ES-I3 (cell line): ENCODE data around the gene MAD2L2.

ENCODE experiments used
- H3K36me3 ChIP-seq: 2 replicates; pipeline ENCODE4 v1.6.1; 2013; ENCODE audit warnings: mild to moderate bottlenecking, low read length, control low read depth, moderate library complexity; ENCODE audit not compliant: insufficient read depth
- H3K4me1 ChIP-seq: 2 replicates; pipeline ENCODE4 v1.6.1; 2013; ENCODE audit warnings: mild to moderate bottlenecking, control low read depth, low read length; ENCODE audit not compliant: insufficient read depth
- H3K9ac ChIP-seq: 2 replicates; pipeline ENCODE4 v1.6.1; 2013; ENCODE audit warnings: low read depth, mild to moderate bottlenecking, low read length, moderate library complexity
- H3K9me3 ChIP-seq: 2 replicates; pipeline ENCODE4 v1.6.1; 2013; ENCODE audit warnings: mild to moderate bottlenecking, low read length, moderate library complexity; ENCODE audit not compliant: control insufficient read depth, insufficient read depth

MAD2L2 gene

DNA sequence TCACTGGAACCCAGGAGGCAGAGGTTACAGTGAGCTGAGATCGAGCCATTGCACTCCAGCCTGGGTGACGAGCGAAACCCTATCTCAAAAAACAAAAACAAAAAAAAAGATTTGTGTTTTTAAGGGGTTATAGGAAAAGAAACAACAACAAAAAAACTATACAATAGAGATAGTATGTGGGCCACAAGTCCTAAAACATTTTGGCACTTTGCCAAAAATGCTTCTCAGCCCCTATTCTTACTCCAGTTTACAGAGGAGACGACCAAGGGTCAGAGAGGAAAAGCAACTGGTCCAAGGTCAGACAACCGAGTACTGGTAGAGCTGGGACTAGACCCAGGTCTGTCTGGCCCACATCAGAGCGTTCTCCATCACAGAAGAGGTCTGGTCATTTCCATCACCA, 23.3 kb downstream of the MAD2L2 start:
- H3K9me3 ChIP-seq, result no peaks in the 10 kb centered on the region
- H3K4me1 ChIP-seq, result peaks cover 9% of the 10 kb centered on the region; the same call in 1 of the 2 replicates
- H3K36me3 ChIP-seq, result peaks cover 11% of the 10 kb centered on the region
- H3K9ac ChIP-seq, result no peak overlapping the region

DNA sequence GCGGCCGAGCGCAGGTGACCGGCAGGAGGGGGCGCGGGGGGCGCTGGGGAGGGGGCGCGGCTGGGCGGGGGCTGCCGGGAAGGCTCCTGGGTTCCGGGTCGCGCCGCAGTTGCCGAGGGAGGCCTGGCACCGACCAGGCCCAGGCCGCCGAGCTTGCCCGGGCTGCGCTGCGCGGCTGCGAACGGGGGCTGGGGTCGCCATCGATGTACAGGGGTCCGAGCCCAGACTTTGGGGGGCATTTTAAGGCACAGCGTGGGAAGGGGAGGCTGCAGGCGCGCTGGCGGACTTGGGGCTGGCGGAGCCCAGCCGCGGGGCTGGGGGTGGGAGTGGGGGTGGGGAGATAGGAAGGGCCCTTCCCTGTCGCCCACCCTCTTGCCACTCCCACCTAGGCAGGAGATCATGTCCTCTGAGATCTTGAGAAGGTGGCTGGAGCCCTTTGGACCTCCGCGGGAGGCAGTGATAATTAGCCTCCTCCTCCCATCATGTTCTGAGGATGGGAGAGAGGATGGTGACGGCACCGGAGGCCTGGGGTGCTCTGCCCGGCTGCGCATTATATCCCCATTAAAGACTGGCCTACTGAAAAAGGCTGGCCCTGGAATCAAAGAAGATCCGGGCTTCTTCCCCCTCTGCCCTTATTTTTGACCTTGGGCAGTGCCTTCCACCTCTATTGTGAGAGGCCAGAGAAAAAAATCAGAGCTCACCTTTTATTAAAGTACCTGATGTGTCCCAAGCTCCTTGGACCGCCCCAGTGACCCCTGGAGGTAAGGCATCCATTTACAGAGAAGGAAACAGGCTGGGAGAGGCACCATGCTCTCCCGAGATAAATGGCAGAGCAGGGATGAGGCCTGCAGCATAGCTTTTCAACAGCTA, 25.8 kb downstream of the MAD2L2 start:
- no peaks in the 10 kb centered on the region for H3K9me3 ChIP-seq
- H3K4me1 ChIP-seq, result peaks cover 19% of the 10 kb centered on the region
- peaks cover 11% of the 10 kb centered on the region for H3K36me3 ChIP-seq
- peak overlapping the region; percentile 61 for H3K9ac ChIP-seq

DNA sequence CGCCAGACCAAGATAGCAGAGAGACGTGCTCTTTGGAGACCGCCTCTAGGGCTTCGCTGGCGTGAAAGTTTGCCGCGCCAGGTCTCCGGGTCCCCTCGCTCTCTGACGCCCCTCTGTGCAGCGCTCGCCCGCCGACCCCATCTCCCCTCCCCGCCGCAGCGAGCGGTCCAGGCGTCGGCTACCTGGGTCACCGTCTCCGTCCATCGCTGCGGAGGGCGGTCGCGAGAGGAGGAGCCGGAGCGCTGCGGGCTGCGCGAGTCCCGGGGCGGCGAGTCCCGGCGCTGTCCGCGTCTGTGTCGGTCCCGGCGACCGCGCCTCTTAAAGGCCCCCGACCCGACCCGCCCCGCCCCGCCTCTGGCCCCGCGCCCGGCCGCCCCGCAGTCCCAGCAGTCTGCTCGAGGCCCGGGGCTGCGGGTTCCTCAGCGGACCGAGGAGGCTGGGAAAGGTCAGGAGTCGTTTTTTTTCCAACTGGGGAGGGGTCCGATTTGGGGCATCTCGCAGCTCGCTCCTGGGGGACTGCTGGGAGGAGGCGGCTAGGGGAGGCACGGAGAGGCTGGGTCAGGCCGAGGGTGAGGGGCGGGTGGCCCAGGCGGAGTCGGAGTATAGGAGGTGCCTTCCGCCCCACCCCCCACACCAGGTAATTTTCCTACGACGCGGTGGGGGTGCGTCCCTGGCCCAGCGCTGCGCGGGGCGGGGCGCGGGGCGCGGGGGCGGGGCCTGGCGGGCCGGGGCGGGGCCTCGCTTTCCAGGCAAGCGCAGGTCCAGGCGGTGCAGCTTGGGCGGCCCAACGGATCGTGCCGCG, 26.6 kb downstream of the MAD2L2 start, which contains the start of the genes FBXO2 and FBXO44:
Gene FBXO2 (minus strand): TSS at position 293 of the 802 bp plus-strand sequence. CDS start 89 bp downstream, at position 204.
Gene FBXO44 (plus strand): TSS at position 741 of the 802 bp plus-strand sequence. CDS start 959 bp downstream, outside the sequence.
- peaks cover 24% of the 10 kb centered on the region for H3K4me1 ChIP-seq
- no peaks in the 10 kb centered on the region for H3K9me3 ChIP-seq
- peaks cover 11% of the 10 kb centered on the region for H3K36me3 ChIP-seq
- H3K9ac ChIP-seq, result peak within 1 kb of the TSS; percentile 85

DNA sequence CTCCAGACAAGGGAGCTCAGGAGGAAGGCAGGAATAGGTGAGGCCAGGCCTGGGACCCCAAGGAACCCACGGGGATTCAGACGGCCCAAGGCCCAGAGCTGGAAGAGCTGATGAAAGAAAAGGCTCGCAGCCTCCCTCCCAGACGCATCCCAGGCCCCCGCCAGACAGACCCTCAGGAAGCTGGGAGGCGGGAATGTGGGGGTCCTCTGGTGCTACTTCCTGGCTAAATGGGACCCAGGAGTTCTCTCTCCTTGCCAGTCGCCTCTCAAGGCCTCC, 27.1 kb downstream of the MAD2L2 start:
- peaks cover 9% of the 10 kb centered on the region for H3K36me3 ChIP-seq
- no peaks in the 10 kb centered on the region for H3K9me3 ChIP-seq
- peak overlapping the region; percentile 85 for H3K9ac ChIP-seq
- H3K4me1 ChIP-seq, result peaks cover 24% of the 10 kb centered on the region

DNA sequence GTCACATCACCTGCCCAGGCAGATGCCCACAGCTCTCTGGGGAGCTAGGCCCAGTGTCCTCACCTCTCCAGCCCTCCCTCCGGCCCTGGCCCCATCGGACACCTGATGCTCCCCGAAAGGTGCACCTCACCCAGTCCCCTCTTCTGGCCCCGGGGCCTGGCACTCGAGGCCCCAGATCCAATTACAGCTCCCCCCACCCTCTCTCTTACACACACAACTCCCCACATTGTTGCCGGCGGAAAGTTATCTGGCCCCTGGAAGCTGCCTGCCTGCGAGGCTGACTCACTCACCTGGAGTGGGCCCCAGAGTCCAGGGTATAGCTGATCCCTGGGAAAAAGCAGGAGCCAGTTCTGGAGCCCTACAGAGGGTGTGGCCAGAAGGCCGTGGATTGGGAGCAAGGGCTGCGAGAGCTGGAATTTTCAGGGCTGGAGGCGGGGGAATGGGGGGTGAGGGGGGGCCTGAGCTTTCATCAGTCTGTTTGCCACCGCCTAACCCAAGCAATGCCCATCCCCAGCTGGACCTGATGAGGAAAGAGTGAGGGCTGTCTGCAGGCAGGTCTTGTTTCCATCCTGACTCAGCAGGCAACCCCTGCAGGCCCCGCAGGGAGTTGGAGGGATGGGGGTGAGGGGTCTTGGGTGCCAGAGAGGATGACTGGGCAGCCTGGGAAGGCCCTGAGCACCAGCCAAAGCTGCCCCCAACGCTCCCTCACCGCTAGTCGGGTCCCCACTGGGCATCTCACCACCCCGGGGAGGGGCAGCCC, 27.7 kb downstream of the MAD2L2 start:
- no peaks in the 10 kb centered on the region for H3K9me3 ChIP-seq
- peaks cover 4% of the 10 kb centered on the region for H3K36me3 ChIP-seq
- peak overlapping the region; percentile 85 for H3K9ac ChIP-seq
- peaks cover 28% of the 10 kb centered on the region for H3K4me1 ChIP-seq

DNA sequence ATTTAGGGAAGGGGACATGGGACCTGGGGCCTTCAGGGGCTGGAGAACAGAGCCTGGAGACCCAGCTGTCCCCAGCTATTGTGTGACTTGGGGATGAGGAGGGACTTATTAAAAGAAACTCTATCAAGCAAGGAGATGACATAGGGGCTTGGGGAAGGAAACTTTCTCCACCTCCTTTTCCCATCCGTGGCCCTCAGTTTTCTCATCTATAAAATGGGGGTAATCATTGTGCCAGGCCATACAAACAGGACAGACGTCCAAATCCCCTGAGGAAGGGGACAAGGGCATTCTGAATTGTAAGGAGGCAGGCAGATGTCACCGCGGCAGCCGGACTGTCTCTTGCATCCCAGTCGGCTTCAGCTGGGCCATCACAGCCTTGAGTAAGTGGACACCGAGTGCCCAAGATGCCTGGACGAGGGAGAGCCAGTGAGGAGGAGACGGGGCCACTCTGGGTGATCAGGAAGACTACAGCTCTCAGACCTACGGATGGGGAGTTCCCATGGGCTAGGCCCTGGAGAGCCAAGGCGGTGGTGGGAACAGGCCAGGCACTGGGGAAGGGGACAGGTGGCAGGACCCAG, 28.7 kb downstream of the MAD2L2 start:
- peak overlapping the region; percentile 39; the same call in 1 of the 2 replicates for H3K9ac ChIP-seq
- H3K36me3 ChIP-seq, result 0 out of 2 replicates have a peak, but pooled peaks cover 3% of the 10 kb centered on the region
- H3K4me1 ChIP-seq, result peaks cover 28% of the 10 kb centered on the region
- no peaks in the 10 kb centered on the region for H3K9me3 ChIP-seq

DNA sequence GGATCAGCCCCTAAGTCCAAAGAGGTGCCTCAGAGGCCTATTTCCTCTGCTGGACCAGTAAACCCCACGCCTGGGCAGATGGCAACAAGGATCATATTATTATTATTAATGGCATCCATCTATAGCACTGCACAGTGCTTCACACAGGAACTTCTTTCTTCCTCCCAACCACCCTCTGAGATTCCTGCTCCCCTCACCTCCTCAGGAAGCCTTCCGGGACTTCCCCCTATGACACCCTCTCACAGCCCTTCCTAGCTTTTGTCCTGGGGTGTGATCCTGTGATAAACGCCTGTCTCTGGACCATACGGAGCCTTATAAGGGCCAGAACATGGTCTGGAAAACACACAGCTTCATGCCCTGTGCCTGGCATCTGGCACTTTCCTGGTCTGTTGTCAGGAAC, 29.9 kb downstream of the MAD2L2 start:
- Histone ChIP-seq H3K9me3 (no peaks in the 10 kb centered on the region), H3K4me1 (peaks cover 28% of the 10 kb centered on the region), H3K9ac (no peak overlapping the region), H3K36me3 (no peaks in the 10 kb centered on the region)

DNA sequence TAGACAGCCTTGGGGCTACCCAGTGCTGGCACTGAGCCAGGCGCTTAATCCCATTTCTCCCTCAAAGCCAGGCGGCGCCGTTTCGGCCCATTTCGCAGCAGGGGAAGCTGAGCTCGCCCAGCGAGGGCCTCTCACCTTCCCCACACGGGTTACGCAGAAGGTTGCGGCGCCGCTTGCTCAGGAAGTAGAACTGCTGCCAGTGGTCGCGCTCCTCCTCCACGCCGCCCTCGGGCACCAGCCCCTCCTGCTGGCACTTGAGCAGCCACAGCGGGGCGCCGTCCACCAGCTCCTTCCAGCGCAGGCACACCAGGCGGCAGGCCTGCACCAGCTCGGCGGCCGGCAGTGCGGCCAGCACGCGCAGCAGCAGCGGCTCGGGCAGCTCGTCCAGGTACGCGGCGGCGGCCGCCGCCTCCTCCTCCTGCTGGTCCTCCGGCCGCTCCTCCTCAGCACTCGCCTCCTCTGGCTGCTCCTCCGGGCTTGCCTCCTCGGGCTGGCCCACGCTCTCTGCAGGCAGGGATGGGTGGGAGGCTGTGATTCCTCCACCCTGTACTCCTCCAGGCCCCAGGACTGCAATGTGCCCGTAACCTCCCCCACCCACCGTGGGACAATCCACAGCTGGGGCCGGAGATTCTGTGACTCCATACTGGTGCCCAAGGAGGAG, 30.5 kb downstream of the MAD2L2 start:
- no peaks in the 10 kb centered on the region for H3K36me3 ChIP-seq
- peak overlapping the region; percentile 34; the same call in 1 of the 2 replicates for H3K9ac ChIP-seq
- peaks cover 23% of the 10 kb centered on the region for H3K4me1 ChIP-seq
- no peaks in the 10 kb centered on the region for H3K9me3 ChIP-seq

DNA sequence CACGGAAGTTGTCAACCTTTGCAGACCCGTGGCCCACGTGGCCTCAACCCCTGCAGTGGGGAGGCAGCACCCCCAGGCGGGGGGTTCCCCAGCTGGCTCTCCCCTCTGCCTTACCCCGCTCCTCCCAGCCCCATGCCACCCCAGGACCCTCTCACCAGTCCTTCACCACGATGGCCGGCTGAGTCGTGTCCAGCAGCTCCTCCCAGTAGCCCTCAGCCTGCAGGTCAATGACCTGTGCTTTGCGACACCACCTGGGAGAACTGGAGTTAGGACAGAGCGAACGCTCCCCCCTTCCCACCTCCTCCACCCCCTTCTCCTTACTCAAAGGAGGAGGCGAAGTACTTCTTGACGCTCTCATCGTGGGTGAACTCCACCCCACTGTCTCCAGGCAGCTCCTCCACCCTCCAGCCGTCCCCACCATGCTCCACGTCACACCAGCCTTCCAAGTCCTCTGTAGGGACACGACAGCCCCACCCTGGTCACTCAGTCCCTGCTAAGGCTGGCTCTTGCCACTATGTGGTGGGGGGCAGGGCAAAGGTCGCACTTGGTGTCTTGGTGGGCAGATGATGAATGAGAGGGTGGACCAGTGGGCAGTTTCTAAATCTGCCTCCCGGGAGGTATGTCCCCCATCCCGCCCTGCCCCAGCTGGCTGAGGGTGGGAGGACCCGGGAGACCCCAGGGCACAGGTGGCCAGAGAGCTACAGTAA, 31.2 kb downstream of the MAD2L2 start:
- no peaks in the 10 kb centered on the region for H3K36me3 ChIP-seq
- peaks cover 23% of the 10 kb centered on the region for H3K4me1 ChIP-seq
- no peaks in the 10 kb centered on the region for H3K9me3 ChIP-seq
- peak overlapping the region; percentile 34; the same call in 1 of the 2 replicates for H3K9ac ChIP-seq

DNA sequence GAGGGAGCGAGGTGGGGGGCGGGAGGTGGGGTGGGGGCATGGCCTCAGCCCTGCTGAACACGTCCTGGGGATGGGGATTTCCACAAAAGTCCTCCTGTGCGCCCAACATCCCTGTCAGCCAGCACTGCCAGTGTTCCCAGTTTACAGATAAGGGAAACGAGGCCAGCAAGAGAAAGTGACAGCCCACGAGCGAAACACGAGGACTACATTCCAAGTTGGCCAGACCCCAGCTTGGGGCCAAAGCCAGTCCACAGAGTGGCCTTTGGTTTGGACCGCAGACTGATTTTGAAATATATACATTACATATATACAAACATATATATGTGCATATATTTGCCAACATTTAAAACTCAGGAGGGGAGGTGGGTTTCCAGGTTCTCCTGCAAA, 31.7 kb downstream of the MAD2L2 start:
- H3K9me3 ChIP-seq, result no peaks in the 10 kb centered on the region
- H3K36me3 ChIP-seq, result no peaks in the 10 kb centered on the region
- peaks cover 23% of the 10 kb centered on the region for H3K4me1 ChIP-seq
- peak overlapping the region; percentile 17; the same call in 1 of the 2 replicates for H3K9ac ChIP-seq

DNA sequence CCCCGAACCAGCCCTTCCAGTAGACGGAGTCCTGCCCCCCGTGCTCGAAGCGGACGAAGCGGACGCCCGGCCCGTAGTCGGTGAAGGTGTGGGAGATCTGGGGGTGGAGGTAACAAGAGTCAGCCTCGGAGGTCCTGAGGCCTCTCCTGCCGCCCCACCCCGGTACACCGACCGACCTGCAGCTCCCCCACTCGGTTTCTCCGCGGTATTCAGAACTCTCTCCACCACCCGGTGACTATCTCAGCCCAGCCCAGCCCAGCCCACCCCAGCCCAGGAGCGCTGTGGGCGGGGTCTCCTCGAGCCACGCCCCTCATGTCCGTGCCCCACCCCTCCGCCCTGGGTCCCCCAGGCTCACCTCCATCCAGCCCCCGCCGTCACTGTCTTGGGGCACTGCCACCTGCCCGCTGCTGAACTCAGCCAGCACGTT, 32.2 kb downstream of the MAD2L2 start:
- Histone ChIP-seq H3K9ac (peak overlapping the region; percentile 48), H3K36me3 (no peaks in the 10 kb centered on the region), H3K9me3 (no peaks in the 10 kb centered on the region), H3K4me1 (peaks cover 23% of the 10 kb centered on the region)

DNA sequence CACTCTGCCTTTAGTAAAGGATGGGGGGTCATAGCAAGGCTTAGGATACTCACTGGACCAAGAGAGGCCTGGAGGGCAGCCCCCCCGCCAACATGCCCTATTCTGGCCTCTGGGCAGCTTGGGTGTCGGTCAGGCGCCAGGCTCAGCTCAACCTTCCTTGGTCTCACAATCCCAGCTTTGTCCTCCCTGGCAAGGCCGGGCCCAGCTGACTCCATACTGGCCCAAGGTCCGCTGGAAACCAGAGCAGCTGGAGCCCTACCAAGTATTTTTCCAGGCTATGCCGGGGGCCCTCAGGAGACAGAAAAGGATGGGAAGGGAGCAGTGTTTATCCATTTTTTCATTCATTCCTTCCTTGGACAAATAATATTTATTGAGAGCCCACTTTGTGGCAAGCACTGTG, 32.9 kb downstream of the MAD2L2 start:
- Histone ChIP-seq H3K4me1 (peaks cover 23% of the 10 kb centered on the region), H3K9me3 (no peaks in the 10 kb centered on the region), H3K36me3 (no peaks in the 10 kb centered on the region), H3K9ac (no peak overlapping the region; the same call in 1 of the 2 replicates)

DNA sequence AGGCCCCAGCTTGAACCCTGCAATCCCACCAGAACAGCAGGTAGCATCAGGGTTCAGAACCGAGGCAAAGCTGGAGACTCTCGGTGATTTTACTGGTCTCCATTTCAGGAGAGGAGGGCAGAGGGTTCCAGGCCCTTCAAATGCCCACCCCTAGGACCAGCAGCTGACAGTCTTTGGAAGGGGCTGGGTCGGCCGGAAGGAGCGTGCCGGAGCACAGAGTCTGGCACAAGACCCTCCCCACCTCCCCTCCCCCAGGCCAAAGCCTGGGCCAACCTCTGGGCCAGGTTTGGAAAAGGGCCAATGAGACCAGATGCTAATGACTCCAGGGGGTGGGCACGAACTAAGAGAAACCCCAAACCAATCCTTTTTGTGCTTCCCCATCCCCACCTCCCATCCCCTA, 33.6 kb downstream of the MAD2L2 start:
- Histone ChIP-seq H3K36me3 (no peaks in the 10 kb centered on the region), H3K9me3 (no peaks in the 10 kb centered on the region), H3K4me1 (peaks cover 18% of the 10 kb centered on the region), H3K9ac (no peak overlapping the region)
